AG04449 (cell line): ENCODE measurements around the gene CSHL1.
"Not testable (repeated sequence)": the region's sequence is repeated elsewhere in the genome, so short reads cannot be mapped to it uniquely, and the experiment has no call there.

Experiments
- CTCF ChIA-PET: fragments of 350-600 bp; formaldehyde crosslinking; extraction: SDS; loops from one replicate; lab custom pipeline; 2021; ENCODE audit warnings: antibody characterized with exemption; lab: Yijun Ruan, JAX
- POLR2A ChIA-PET: fragments of 400-600, 350-600 bp; formaldehyde crosslinking; extraction: SDS; loops from one replicate; lab custom pipeline; 2020; ENCODE audit warnings: antibody characterized with exemption, inconsistent platforms; lab: Yijun Ruan, JAX
- DNase-seq: peaks from one replicate; pipeline ENCODE4 v3.0.0-alpha.2; 2010; ENCODE audit warnings: low read depth, low spot score
- H3K4me3 ChIP-seq: 2 replicates; pipeline ENCODE4 v1.5.1; 2011; ENCODE audit warnings: low read depth, mild to moderate bottlenecking, control low read depth, low read length
- CTCF ChIP-seq: IDR thresholded peaks from one replicate; pipeline ENCODE4 v1.5.1; 2011; ENCODE audit warnings: mild to moderate bottlenecking, moderate library complexity, low read length, control low read depth, inconsistent platforms; ENCODE audit not compliant: insufficient read depth; ENCODE audit errors: missing control alignments

The CSHL1 gene

DNA sequence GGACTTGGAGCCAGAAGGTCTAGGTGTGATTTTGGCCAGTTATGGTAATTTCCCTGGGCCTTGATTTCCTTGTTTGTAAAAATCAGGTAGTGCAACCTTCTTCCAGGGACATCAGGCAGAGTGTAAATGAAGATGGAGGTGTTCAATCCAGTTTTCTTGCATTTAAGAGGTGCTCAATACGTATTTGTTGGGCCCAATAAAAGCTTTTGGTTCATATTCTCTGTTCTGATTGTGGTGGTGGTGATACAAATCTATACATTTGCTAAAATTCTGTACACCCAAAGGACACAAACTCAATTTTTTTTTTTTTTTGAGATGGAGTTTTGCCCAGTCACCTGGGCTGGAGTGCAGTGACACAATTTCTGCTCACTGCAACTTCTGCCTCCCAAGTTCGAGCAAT is 15.1 kb upstream of the CSHL1 start:
- CTCF ChIA-PET = interaction anchor here (1.0 to 14.2 kb wide), 4 partner anchors 8 to 354 kb away, joined by 3 to 246 read pairs (median 10); no protein-coding TSS in a partner anchor
- no peak overlapping the region for H3K4me3 ChIP-seq
- no peak for DNase-seq
- POLR2A ChIA-PET = no interaction called here
- TF ChIP-seq CTCF = no peak

- DNase-seq = no peak
- H3K4me3 ChIP-seq = no peak overlapping the region
- ChIA-PET CTCF (interaction anchor here (1.0 to 14.2 kb wide), 5 partner anchors 8 to 354 kb away, joined by 3 to 246 read pairs (median 3); no protein-coding TSS in a partner anchor), POLR2A (no interaction called here)
- no peak for TF ChIP-seq CTCF
Measured at GRCh38 chr17:63925615-63926014, 14.6 kb upstream of the CSHL1 start.

DNA sequence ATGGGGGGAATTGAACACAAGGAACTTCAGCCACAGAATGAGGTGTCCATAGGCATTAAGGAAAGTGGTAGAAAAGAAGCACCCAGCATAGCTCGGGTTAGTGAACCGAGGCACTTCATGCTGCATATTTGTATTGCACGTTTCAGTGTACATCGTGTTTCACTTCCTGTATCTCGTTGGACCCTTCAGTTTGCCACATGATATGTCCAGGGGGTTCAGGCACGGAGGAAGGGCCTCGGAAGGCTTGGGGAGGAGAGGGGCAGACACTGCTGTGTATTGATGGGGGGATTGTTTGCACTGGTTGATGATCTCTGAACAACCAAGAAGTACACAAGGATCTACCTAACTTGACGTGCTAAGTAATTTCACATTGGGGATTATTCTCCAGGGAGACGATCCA is 11.3 kb upstream of the CSHL1 start:
- H3K4me3 ChIP-seq, DNase-seq, POLR2A ChIA-PET: not testable (repeated sequence)
- CTCF ChIA-PET = interaction anchor here (1.1 to 14.2 kb wide), 5 partner anchors 11 to 211 kb away, joined by 4 to 246 read pairs (median 7); partner anchors contain the start of genes CSHL1 and ERN1

GRCh38 chr17:63920779-63921178 is 9.7 kb upstream of the CSHL1 start:
- POLR2A ChIA-PET, H3K4me3 ChIP-seq, DNase-seq: not testable (repeated sequence)
- CTCF ChIA-PET = interaction anchor here (1.2 to 14.2 kb wide), 11 partner anchors 10 to 213 kb away, joined by 3 to 246 read pairs (median 12); partner anchors contain the start of genes CD79B, CSHL1, ERN1 and ICAM2

DNA sequence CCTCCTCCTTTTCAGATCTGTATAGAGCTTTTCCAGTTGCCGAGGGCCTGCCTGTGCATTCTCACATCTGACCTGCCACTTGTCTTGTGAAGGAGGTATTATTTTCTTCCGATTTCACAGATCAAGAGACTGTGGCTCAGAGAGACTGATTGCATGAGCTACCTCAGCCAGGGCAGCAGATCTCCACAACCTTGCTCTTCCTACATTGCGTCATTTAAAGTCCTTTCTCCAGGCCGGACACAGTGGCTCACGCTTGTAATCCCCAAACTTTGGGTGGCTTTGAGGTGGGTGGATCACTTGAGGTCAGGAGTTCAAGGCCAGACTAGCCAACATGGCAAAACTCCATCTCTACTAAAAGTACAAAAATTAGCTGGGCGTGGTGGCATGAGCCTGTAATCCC is 9.0 kb upstream of the CSHL1 start:
- CTCF ChIA-PET = interaction anchor here (0.7 to 14.2 kb wide), 39 partner anchors 9 to 499 kb away, joined by 3 to 246 read pairs (median 6); partner anchors contain the start of genes CD79B, CSHL1, ERN1 and ICAM2
- POLR2A ChIA-PET, DNase-seq, H3K4me3 ChIP-seq: not testable (repeated sequence)

- CTCF ChIA-PET = interaction anchor here (0.7 to 14.2 kb wide), 45 partner anchors 8 to 500 kb away, joined by 3 to 246 read pairs (median 5); partner anchors contain the start of genes CD79B, CSHL1, ERN1 and ICAM2
- TF ChIP-seq CTCF = peak; percentile 89
Measured at GRCh38 chr17:63919311-63919723, 8.3 kb upstream of the CSHL1 start.

DNA sequence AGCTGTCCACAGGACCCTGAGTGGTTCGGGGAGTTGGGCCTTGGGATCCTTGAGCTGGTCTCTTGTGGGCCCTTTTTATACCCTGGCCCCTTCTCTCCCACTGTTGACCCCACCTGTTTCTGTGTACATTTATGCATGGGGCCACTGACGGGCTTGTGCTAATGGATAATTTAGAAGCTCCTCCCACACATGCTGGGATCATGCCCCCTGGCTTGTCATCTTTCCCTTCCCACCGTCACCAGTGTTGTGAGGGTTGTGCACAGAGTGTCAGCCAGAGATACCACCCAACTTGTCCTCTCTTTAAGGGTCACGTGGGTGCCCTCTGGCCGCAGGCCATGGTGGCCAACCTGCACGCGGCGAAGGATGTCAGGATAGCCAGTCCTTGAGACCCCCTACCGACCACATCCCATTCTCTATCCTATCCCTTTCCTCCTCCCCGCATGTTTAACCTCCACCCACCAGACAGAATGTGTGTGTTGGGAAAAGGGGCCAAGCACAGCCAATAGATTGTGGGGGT is 7.8 kb upstream of the CSHL1 start, which contains the start of gene GH1:
Gene GH1, minus strand, starts transcription at position 51 of the 517 bp plus-strand sequence. CDS start 63 bp downstream, outside the sequence.
- H3K4me3 ChIP-seq, POLR2A ChIA-PET, DNase-seq: not testable (repeated sequence)
- CTCF ChIA-PET = interaction anchor here (0.9 to 14.2 kb wide), 43 partner anchors 8 to 500 kb away, joined by 3 to 246 read pairs (median 5); partner anchors contain the start of genes CD79B, CSHL1, ERN1 and ICAM2

More at GRCh38 chr17:63919311-63919723, 8.3 kb upstream of the CSHL1 start:
- no peak for DNase-seq
- no peak overlapping the region for H3K4me3 ChIP-seq
- POLR2A ChIA-PET = no interaction called here

GRCh38 chr17:63918305-63918704 is 7.2 kb upstream of the CSHL1 start:
- ChIA-PET POLR2A (no interaction called here), CTCF (interaction anchor here (0.6 to 14.2 kb wide), 27 partner anchors 8 to 372 kb away, joined by 3 to 246 read pairs (median 4); partner anchors contain the start of genes CD79B, ERN1, ICAM2 and PRR29)
- peak; percentile 11 for TF ChIP-seq CTCF
- no peak for DNase-seq
- no peak overlapping the region for H3K4me3 ChIP-seq
